NOMO-1 treated with dmso at 0.1 percent for 144 hours (cell line): Measurements from ENCODE around the gene ACADSB.

Experiments
- DNase-seq: peaks from one replicate; lab custom pipeline; 2025; ENCODE audit not compliant: unreplicated experiment; lab: John Stamatoyannopoulos, UW

ACADSB gene

GRCh38 chr10:123096452-123096851 lies 87.6 kb downstream of the ACADSB start:
- DNase-seq, result no peak

- DNase-seq, result no peak
Observed at GRCh38 chr10:123097039-123097438, 88.2 kb downstream of the ACADSB start.

GRCh38 chr10:123100030-123100762 lies 91.4 kb downstream of the ACADSB start:
- DNase-seq, result no peak

GRCh38 chr10:123101872-123102271 lies 93.1 kb downstream of the ACADSB start:
- DNase-seq, result no peak

- no peak for DNase-seq
Observed at GRCh38 chr10:123102673-123103072, 93.9 kb downstream of the ACADSB start.

- DNase-seq, result no peak
Observed at GRCh38 chr10:123103944-123104343, 95.1 kb downstream of the ACADSB start.
